ENCODE measurements around the gene GRK4.

Gene GRK4

GRCh38 chr4:3010577-3010976, 47.2 kb downstream of the GRK4 start:
- TF ChIP-seq CTCF (IDR thresholded peaks at IDR 0.05) = no peak
- no peaks in the 10 kb centered on the region for H3K4me1 ChIP-seq
- no peak overlapping the region for H2AFZ ChIP-seq
- H3K27ac ChIP-seq = no peak overlapping the region
- H3K79me2 ChIP-seq = no peaks in the 10 kb centered on the region
- no peak overlapping the region for H3K4me3 ChIP-seq (ENCODE audit: low read depth, low read length)
- no peaks in the 10 kb centered on the region for H3K9me3 ChIP-seq (ENCODE audit: control insufficient read depth, low read length)
- H3K36me3 ChIP-seq (ENCODE audit: control insufficient read depth, insufficient read depth, low read length) = no peaks in the 10 kb centered on the region
- no peaks in the 10 kb centered on the region for H3K27me3 ChIP-seq (ENCODE audit: control insufficient read depth, insufficient read depth, low read length)
- no peak overlapping the region for H3K9ac ChIP-seq
- no peak overlapping the region for H3K4me2 ChIP-seq (ENCODE audit: low read length)

GRCh38 chr4:3010998-3011397, 47.6 kb downstream of the GRK4 start:
- no peak for TF ChIP-seq CTCF (IDR thresholded peaks at IDR 0.05)
- Histone ChIP-seq H3K79me2 (no peaks in the 10 kb centered on the region), H2AFZ (no peak overlapping the region), H3K9me3 (ENCODE audit: control insufficient read depth, low read length) (no peaks in the 10 kb centered on the region), H3K27ac (no peak overlapping the region), H3K36me3 (ENCODE audit: control insufficient read depth, insufficient read depth, low read length) (no peaks in the 10 kb centered on the region), H3K4me1 (no peaks in the 10 kb centered on the region), H3K4me3 (ENCODE audit: low read depth, low read length) (no peak overlapping the region), H3K9ac (no peak overlapping the region), H3K27me3 (ENCODE audit: control insufficient read depth, insufficient read depth, low read length) (no peaks in the 10 kb centered on the region), H3K4me2 (ENCODE audit: low read length) (no peak overlapping the region)

- no peak overlapping the region for H3K27ac ChIP-seq
- no peak overlapping the region for H3K4me3 ChIP-seq (ENCODE audit: low read depth, low read length)
- H3K36me3 ChIP-seq (ENCODE audit: control insufficient read depth, insufficient read depth, low read length) = no peaks in the 10 kb centered on the region
- no peak for TF ChIP-seq CTCF (IDR thresholded peaks at IDR 0.05)
- H3K9ac ChIP-seq = no peak overlapping the region
- H3K4me2 ChIP-seq (ENCODE audit: low read length) = no peak overlapping the region
- H2AFZ ChIP-seq = no peak overlapping the region
- H3K79me2 ChIP-seq = no peaks in the 10 kb centered on the region
- no peaks in the 10 kb centered on the region for H3K27me3 ChIP-seq (ENCODE audit: control insufficient read depth, insufficient read depth, low read length)
- H3K4me1 ChIP-seq = no peaks in the 10 kb centered on the region
- no peaks in the 10 kb centered on the region for H3K9me3 ChIP-seq (ENCODE audit: control insufficient read depth, low read length)
Measured at GRCh38 chr4:3011456-3012220, 48.3 kb downstream of the GRK4 start.

- no peaks in the 10 kb centered on the region for H3K36me3 ChIP-seq (ENCODE audit: control insufficient read depth, insufficient read depth, low read length)
- H3K4me3 ChIP-seq (ENCODE audit: low read depth, low read length) = no peak overlapping the region
- no peak for TF ChIP-seq CTCF (IDR thresholded peaks at IDR 0.05)
- H3K9me3 ChIP-seq (ENCODE audit: control insufficient read depth, low read length) = no peaks in the 10 kb centered on the region
- no peak overlapping the region for H2AFZ ChIP-seq
- no peak overlapping the region for H3K4me2 ChIP-seq (ENCODE audit: low read length)
- H3K9ac ChIP-seq = no peak overlapping the region
- H3K27ac ChIP-seq = no peak overlapping the region
- no peaks in the 10 kb centered on the region for H3K27me3 ChIP-seq (ENCODE audit: control insufficient read depth, insufficient read depth, low read length)
- H3K79me2 ChIP-seq = no peaks in the 10 kb centered on the region
- H3K4me1 ChIP-seq = no peaks in the 10 kb centered on the region
Measured at GRCh38 chr4:3013323-3013722, 50.0 kb downstream of the GRK4 start.

- Histone ChIP-seq H3K36me3 (ENCODE audit: control insufficient read depth, insufficient read depth, low read length) (no peaks in the 10 kb centered on the region), H3K27me3 (ENCODE audit: control insufficient read depth, insufficient read depth, low read length) (no peaks in the 10 kb centered on the region), H3K9me3 (ENCODE audit: control insufficient read depth, low read length) (no peaks in the 10 kb centered on the region), H2AFZ (no peak overlapping the region), H3K79me2 (no peaks in the 10 kb centered on the region), H3K9ac (no peak overlapping the region), H3K4me1 (no peaks in the 10 kb centered on the region), H3K4me2 (ENCODE audit: low read length) (no peak overlapping the region), H3K4me3 (ENCODE audit: low read depth, low read length) (no peak overlapping the region), H3K27ac (no peak overlapping the region)
- TF ChIP-seq CTCF (IDR thresholded peaks at IDR 0.05) = no peak
Measured at GRCh38 chr4:3013839-3014350, 50.5 kb downstream of the GRK4 start.
